Neuronal stem cell (in vitro differentiated cells): ENCODE data around the gene CBFA2T3.

Experiments used
- DNase-seq: peaks from one replicate; pipeline ENCODE4 v3.0.0-alpha.2; 2013; ENCODE audit warnings: low spot score
- H2AFZ ChIP-seq: one replicate; pipeline ENCODE4 v1.6.1; 2013; ENCODE audit warnings: mild to moderate bottlenecking, low read length, inconsistent platforms
- H2AK5ac ChIP-seq: 2 replicates; pipeline ENCODE4 v1.6.1; 2013; ENCODE audit warnings: low read depth, mild to moderate bottlenecking, inconsistent platforms, low read length, moderate library complexity, mixed read lengths
- H2BK120ac ChIP-seq: 2 replicates; pipeline ENCODE4 v1.6.1; 2013; ENCODE audit warnings: low read depth, mild to moderate bottlenecking, inconsistent platforms, low read length, moderate library complexity, mixed read lengths
- H2BK12ac ChIP-seq: one replicate; pipeline ENCODE4 v1.6.1; 2013; ENCODE audit warnings: low read length, inconsistent platforms
- H2BK15ac ChIP-seq: 2 replicates; pipeline ENCODE4 v1.6.1; 2013; ENCODE audit warnings: mild to moderate bottlenecking, low read length, inconsistent platforms, mixed read lengths
- H2BK5ac ChIP-seq: one replicate; pipeline ENCODE4 v1.6.1; 2013; ENCODE audit warnings: inconsistent platforms, mild to moderate bottlenecking, low read length, moderate library complexity
- H3K14ac ChIP-seq: one replicate; pipeline ENCODE4 v1.6.1; 2013; ENCODE audit warnings: low read length, inconsistent platforms
- H3K18ac ChIP-seq: 2 replicates; pipeline ENCODE4 v1.6.1; 2013; ENCODE audit warnings: low read length, inconsistent platforms
- H3K23ac ChIP-seq: 2 replicates; pipeline ENCODE4 v1.6.1; 2013; ENCODE audit warnings: low read depth, mild to moderate bottlenecking, mixed read lengths, low read length, inconsistent platforms; ENCODE audit not compliant: poor library complexity
- H3K27ac ChIP-seq: replicated peaks from 3 replicates; pipeline ENCODE4 v1.5.1; 2013; ENCODE audit warnings: low read length, inconsistent platforms
- H3K27me3 ChIP-seq, 3 experiments: 2 replicates each; pipeline ENCODE4 v1.6.1; 2013; ENCODE audit warnings: low read length in 3 of 3, mild to moderate bottlenecking in 2 of 3, inconsistent platforms in 1 of 3, low read depth in 1 of 3, mixed read lengths in 1 of 3, moderate library complexity in 1 of 3; ENCODE audit not compliant: control insufficient read depth in 3 of 3, insufficient read depth in 3 of 3
- H3K36me3 ChIP-seq, 2 donors: replicated peaks in 1 of 2; 2 replicates each; pipeline ENCODE4 v1.6.1; 2013; ENCODE audit warnings: low read length in 2 of 2; ENCODE audit not compliant: control insufficient read depth in 2 of 2, insufficient read depth in 2 of 2
- H3K4ac ChIP-seq: 2 replicates; pipeline ENCODE4 v1.6.1; 2013; ENCODE audit warnings: inconsistent platforms, mild to moderate bottlenecking, low read length, moderate library complexity
- H3K4me1 ChIP-seq, 2 donors: 1 replicate in 1 of 2; 2 replicates in 1 of 2; pipeline ENCODE4 v1.6.1; 2013; ENCODE audit warnings: low read length in 2 of 2, low read depth in 1 of 2; ENCODE audit not compliant: control insufficient read depth in 2 of 2, insufficient read depth in 1 of 2
- H3K4me2 ChIP-seq: one replicate; pipeline ENCODE4 v1.6.1; 2013; ENCODE audit warnings: mild to moderate bottlenecking, low read length, inconsistent platforms; ENCODE audit not compliant: insufficient read depth, poor library complexity, severe bottlenecking
- H3K4me3 ChIP-seq, 2 donors: 2 replicates each; pipeline ENCODE4 v1.5.1; 2013; ENCODE audit warnings: low read length in 2 of 2, mild to moderate bottlenecking in 2 of 2, inconsistent platforms in 1 of 2, moderate library complexity in 1 of 2
- H3K79me1 ChIP-seq: one replicate; pipeline ENCODE4 v1.6.1; 2013; ENCODE audit warnings: low read depth, mild to moderate bottlenecking, inconsistent platforms, low read length, moderate library complexity
- H3K9ac ChIP-seq: one replicate; pipeline ENCODE4 v1.6.1; 2013; ENCODE audit warnings: mild to moderate bottlenecking, low read depth, low read length, inconsistent platforms; ENCODE audit not compliant: poor library complexity
- H3K9me3 ChIP-seq, 2 donors: replicated peaks in 1 of 2; 2 replicates each; pipeline versions ENCODE3 to v1.6.1; 2013; ENCODE audit warnings: low read length in 2 of 2, mild to moderate bottlenecking in 2 of 2, inconsistent platforms in 1 of 2, low read depth in 1 of 2, mixed read lengths in 1 of 2, moderate library complexity in 1 of 2; ENCODE audit not compliant: control insufficient read depth in 2 of 2, insufficient read depth in 1 of 2
- H4K8ac ChIP-seq: one replicate; pipeline ENCODE4 v1.6.1; 2013; ENCODE audit warnings: low read depth, mild to moderate bottlenecking, inconsistent platforms, low read length, moderate library complexity
- H4K91ac ChIP-seq: one replicate; pipeline ENCODE4 v1.6.1; 2013; ENCODE audit warnings: low read length, low read depth, mild to moderate bottlenecking, inconsistent platforms; ENCODE audit not compliant: poor library complexity
- WGBS, 2 donors: extraction: QIAGEN DNeasy Blood & Tissue Kit; methylation state at CpG; one replicate each; pipeline ENCODE4 v1.1.7; 2013; ENCODE audit warnings: missing lambda C conversion rate in 2 of 2, mixed read lengths in 1 of 2; ENCODE audit not compliant: insufficient read length in 2 of 2, insufficient replicate concordance in 1 of 2; ENCODE audit errors: extremely low coverage in 2 of 2; 5-methylcytosine and 5-hydroxymethylcytosine counted together

CBFA2T3 gene

DNA sequence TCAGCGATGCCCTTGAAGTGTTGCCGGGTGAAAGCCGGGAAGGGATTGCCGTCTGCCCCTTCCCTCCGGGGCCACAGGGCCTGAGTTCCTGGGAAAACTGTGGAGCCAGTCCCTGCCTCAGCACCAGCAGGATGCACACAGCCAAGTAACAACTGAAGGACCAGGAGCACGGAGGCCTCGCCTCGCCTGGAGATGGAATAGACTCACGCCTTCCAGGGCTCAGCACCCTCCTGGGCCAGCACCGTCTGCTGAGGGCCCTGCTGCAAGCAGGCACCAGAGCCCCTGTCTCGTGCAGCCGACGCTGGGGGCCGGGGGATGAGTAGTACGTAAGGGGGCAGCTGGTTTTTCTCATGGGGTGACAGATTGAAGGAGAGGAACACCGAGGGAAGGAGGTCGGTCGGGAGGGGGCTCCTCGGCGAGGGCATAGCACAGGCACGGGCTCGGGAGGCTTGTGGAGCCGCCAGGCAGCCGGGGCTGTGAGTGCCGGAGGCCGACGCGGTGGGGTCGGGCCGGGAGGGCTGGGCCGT lies 6.4 kb downstream of the CBFA2T3 start:
- Histone ChIP-seq H3K4me2 (no peak overlapping the region), H2BK12ac (peak overlapping the region; percentile 30), H2BK120ac (no peak overlapping the region), H4K8ac (no peak overlapping the region), H4K91ac (peak overlapping the region; percentile 24), H3K79me1 (no peaks in the 10 kb centered on the region), H3K4ac (peak overlapping the region; percentile 58), H3K27me3 (peaks cover 0 to 89% (median 0%) of the 10 kb centered on the region in 3 experiments), H3K4me1 (peaks cover 0 to 14% of the 10 kb centered on the region in 2 donors), H2BK15ac (peak overlapping the region; percentile 91), H3K36me3 (no peaks in the 10 kb centered on the region), H3K27ac (no peak overlapping the region), H3K9me3 (no peaks in the 10 kb centered on the region), H3K14ac (peak overlapping the region; percentile 47), H2BK5ac (peak overlapping the region; percentile 3), H3K4me3 (no peak overlapping the region), H2AK5ac (peak overlapping the region; percentile 93), H2AFZ (no peak overlapping the region), H3K9ac (no peak overlapping the region), H3K18ac (peak overlapping the region; percentile 59), H3K23ac (peak overlapping the region; percentile 61)
- DNase-seq, result no peak
- no CpG with 5 or more reads among the region's 31 CpGs for WGBS, 2 donors

DNA sequence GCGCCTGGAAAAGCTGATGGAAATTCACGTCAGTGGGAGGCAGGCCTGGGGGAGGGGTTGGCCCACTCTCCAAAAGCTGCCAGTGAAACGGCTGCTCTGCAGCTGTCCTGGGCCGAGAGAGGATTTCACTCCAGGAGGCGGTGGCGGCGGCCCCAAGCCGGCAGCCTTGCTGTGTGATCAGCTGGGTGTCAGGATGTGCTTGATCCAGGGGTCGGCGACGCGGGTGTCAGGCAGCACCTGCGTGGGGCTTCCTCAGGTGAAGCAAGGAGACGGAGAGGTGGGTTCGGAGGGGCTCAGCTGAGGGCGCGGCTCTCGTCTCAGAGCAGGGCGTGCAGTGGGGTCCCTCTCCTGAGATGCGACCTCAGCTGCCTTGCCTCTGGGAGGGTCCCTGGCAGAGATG lies 7.0 kb downstream of the CBFA2T3 start:
- no peak overlapping the region for H3K27ac ChIP-seq
- H3K4me2 ChIP-seq, result no peak overlapping the region
- no CpG with 5 or more reads among the region's 20 CpGs for WGBS, 2 donors
- no peak overlapping the region for H2BK5ac ChIP-seq
- no peak overlapping the region for H4K91ac ChIP-seq
- H2BK120ac ChIP-seq, result peak overlapping the region; percentile 58
- no peaks in the 10 kb centered on the region for H3K36me3 ChIP-seq
- peaks cover 0 to 14% of the 10 kb centered on the region in 2 donors for H3K4me1 ChIP-seq
- no peak overlapping the region for H2AFZ ChIP-seq
- peak overlapping the region; percentile 93 for H2AK5ac ChIP-seq
- H3K23ac ChIP-seq, result peak overlapping the region; percentile 61
- no peaks in the 10 kb centered on the region for H3K79me1 ChIP-seq
- H3K27me3 ChIP-seq, result peaks cover 0 to 89% (median 0%) of the 10 kb centered on the region in 3 experiments
- no peak overlapping the region for H3K9ac ChIP-seq
- no peak overlapping the region for H3K4ac ChIP-seq
- peak overlapping the region; percentile 91 for H2BK15ac ChIP-seq
- H2BK12ac ChIP-seq, result peak overlapping the region; percentile 35
- peak overlapping the region; percentile 32 for H3K14ac ChIP-seq
- no peak overlapping the region for H3K4me3 ChIP-seq
- DNase-seq, result no peak
- H3K9me3 ChIP-seq, result no peaks in the 10 kb centered on the region
- H3K18ac ChIP-seq, result peak overlapping the region; percentile 59
- no peak overlapping the region for H4K8ac ChIP-seq

DNA sequence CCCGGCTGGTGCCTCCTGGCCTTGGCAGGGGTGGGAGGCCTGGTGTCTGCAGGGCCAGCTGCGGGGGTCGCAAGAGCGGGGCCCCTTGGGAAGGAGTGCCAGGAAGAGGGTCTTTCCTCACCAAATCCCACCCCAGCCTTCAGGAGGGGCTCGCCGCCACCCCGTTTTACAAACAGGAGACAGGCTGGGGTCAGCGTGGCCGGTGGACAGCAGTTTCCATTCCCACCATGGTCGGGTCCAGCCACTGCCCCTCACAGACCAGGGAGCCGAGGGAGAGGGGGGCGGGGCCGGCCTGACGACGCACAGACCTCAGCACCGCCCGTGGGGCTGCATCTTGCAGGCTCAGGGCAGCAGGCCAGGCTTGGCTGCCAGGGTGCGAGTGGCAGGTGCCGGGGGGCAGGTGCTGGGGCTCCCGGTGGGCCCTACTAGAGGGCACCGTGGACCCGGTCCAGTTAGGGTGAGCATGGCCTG lies 7.6 kb downstream of the CBFA2T3 start:
- Histone ChIP-seq H2BK5ac (peak overlapping the region; percentile 46), H3K18ac (peak overlapping the region; percentile 76), H2BK15ac (peak overlapping the region; percentile 91), H3K79me1 (no peaks in the 10 kb centered on the region), H3K27me3 (peaks cover 0 to 87% (median 0%) of the 10 kb centered on the region in 3 experiments), H3K14ac (no peak overlapping the region), H3K9me3 (no peaks in the 10 kb centered on the region), H2BK120ac (peak overlapping the region; percentile 58), H3K4me1 (peaks cover 0 to 14% of the 10 kb centered on the region in 2 donors), H2AK5ac (peak overlapping the region; percentile 95), H4K8ac (no peak overlapping the region), H4K91ac (no peak overlapping the region), H3K4ac (peak overlapping the region; percentile 48), H3K4me2 (no peak overlapping the region), H3K9ac (peak overlapping the region; percentile 68), H2AFZ (no peak overlapping the region), H3K4me3 (no peak overlapping the region), H3K23ac (no peak overlapping the region), H3K36me3 (no peaks in the 10 kb centered on the region), H2BK12ac (peak overlapping the region; percentile 36), H3K27ac (no peak overlapping the region)
- no peak for DNase-seq
- WGBS, 2 donors, result no CpG with 5 or more reads among the region's 22 CpGs

DNA sequence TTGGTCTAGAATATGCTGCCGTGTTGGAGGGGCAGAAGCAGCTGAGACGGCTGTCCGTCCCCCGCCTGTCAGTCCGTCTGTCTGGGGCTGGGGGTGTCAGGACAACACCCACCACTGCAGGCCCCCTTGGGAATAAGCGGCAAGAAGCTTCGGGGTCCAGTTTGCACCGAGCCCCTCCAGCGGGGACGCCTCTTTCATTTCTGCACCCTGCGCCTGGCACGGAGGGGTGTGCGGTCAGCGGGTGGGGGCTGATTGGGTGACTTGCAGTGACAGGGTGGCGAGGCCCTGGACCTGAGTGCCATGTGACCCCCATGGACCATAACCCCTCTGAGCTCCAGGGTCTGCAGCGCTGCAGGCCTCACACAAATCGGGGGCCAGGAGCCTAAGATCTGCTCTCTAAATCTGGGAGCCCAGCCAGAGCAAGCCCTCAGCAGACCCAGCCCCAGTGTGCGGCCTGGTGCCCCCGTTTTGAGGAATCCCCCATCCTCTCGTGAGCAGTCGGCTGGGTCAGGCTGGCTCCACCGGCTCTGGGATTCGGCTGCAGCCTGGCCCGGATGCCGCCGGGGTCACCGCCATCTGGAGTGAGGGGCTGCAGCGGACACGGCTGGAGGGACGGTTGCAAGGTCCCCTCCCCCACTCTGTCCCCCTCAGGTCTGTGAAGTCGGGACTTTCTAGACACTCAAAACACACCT lies 8.3 kb downstream of the CBFA2T3 start:
- Histone ChIP-seq H2BK12ac (peak overlapping the region; percentile 70), H3K4me1 (peaks cover 0 to 14% of the 10 kb centered on the region in 2 donors), H2AFZ (no peak overlapping the region), H4K91ac (no peak overlapping the region), H3K23ac (no peak overlapping the region), H3K9ac (peak overlapping the region; percentile 30), H3K4me2 (no peak overlapping the region), H2BK15ac (peak overlapping the region; percentile 91), H3K36me3 (no peaks in the 10 kb centered on the region), H3K27ac (no peak overlapping the region), H3K18ac (peak overlapping the region; percentile 69), H2BK120ac (no peak overlapping the region), H2AK5ac (peak overlapping the region; percentile 95), H3K14ac (peak overlapping the region; percentile 79), H3K4me3 (no peak overlapping the region), H3K9me3 (no peaks in the 10 kb centered on the region), H4K8ac (peak overlapping the region; percentile 86), H3K27me3 (peaks cover 0 to 83% (median 0%) of the 10 kb centered on the region in 3 experiments), H2BK5ac (peak overlapping the region; percentile 46), H3K79me1 (no peaks in the 10 kb centered on the region), H3K4ac (no peak overlapping the region)
- no peak for DNase-seq
- WGBS, 2 donors, result no CpG with 5 or more reads among the region's 31 CpGs
